DOHH2 (cell line): ENCODE measurements around the gene TPM1.

ENCODE experiments used
- H3F3A ChIP-seq: fragments of 200-600 bp; sonication (generic), shearing (Covaris generic); 2 replicates; pipeline ENCODE4 v1.6.0; 2016; ENCODE audit warnings: antibody characterized with exemption, mild to moderate bottlenecking; ENCODE audit not compliant: control insufficient read depth, insufficient read depth
- H3K27ac ChIP-seq: fragments of 200-600 bp; sonication (generic); 2 replicates; pipeline ENCODE4 v1.5.1; 2014; ENCODE audit warnings: low read depth, mild to moderate bottlenecking, low read length, moderate library complexity
- H3K27me3 ChIP-seq: fragments of 200-600 bp; sonication (generic); 2 replicates; pipeline ENCODE4 v1.6.1; 2014; ENCODE audit warnings: mild to moderate bottlenecking, low read length, mixed read lengths; ENCODE audit not compliant: control insufficient read depth
- H3K36me3 ChIP-seq: fragments of 200-600 bp; sonication (generic); 2 replicates; pipeline ENCODE4 v1.6.1; 2014; ENCODE audit warnings: mild to moderate bottlenecking, low read length, moderate library complexity, mixed read lengths; ENCODE audit not compliant: control insufficient read depth
- H3K4me1 ChIP-seq: fragments of 200-600 bp; sonication (generic); 2 replicates; pipeline ENCODE4 v1.6.1; 2014; ENCODE audit warnings: mild to moderate bottlenecking, low read length, mixed read lengths; ENCODE audit not compliant: control insufficient read depth
- H3K4me2 ChIP-seq: fragments of 200-600 bp; sonication (generic); 2 replicates; pipeline ENCODE4 v1.6.0; 2014; ENCODE audit warnings: mild to moderate bottlenecking, low read length, moderate library complexity
- H3K4me3 ChIP-seq: fragments of 200-600 bp; sonication (generic); 2 replicates; pipeline ENCODE4 v1.5.1; 2014; ENCODE audit warnings: mild to moderate bottlenecking, low read length, mixed read lengths
- H3K79me2 ChIP-seq: fragments of 200-600 bp; sonication (generic); 2 replicates; pipeline ENCODE4 v1.6.1; 2014; ENCODE audit warnings: mild to moderate bottlenecking, low read length, mixed read lengths; ENCODE audit not compliant: control insufficient read depth
- H3K9me2 ChIP-seq: fragments of 200-600 bp; sonication (generic); replicated peaks from 2 replicates; pipeline ENCODE4 v1.6.1; 2014; ENCODE audit warnings: mild to moderate bottlenecking, low read length, mixed read lengths; ENCODE audit not compliant: control insufficient read depth
- H3K9me3 ChIP-seq: fragments of 200-600 bp; sonication (generic); 2 replicates; pipeline ENCODE4 v1.6.1; 2014; ENCODE audit warnings: antibody characterized with exemption, low read length, mixed read lengths; ENCODE audit not compliant: control insufficient read depth, insufficient read depth
- H4K20me1 ChIP-seq: fragments of 200-600 bp; sonication (generic); 2 replicates; pipeline ENCODE4 v1.6.0; 2014; ENCODE audit warnings: low read depth, mild to moderate bottlenecking, antibody characterized with exemption, low read length, moderate library complexity; ENCODE audit not compliant: control insufficient read depth, insufficient read depth
- EZH2phosphoT487 ChIP-seq: fragments of 200-600 bp; sonication (generic); IDR thresholded peaks from 2 replicates; pipeline ENCODE4 v1.6.1; 2017; ENCODE audit warnings: borderline replicate concordance, mild to moderate bottlenecking, antibody characterized with exemption, low read length, moderate library complexity, mixed read lengths
- TF ChIP-seq, protein P1 (sequence below): fragments of 200-600 bp; sonication (generic); IDR thresholded peaks from one replicate; pipeline ENCODE4 v1.5.1; 2014; ENCODE audit warnings: antibody characterized with exemption, mild to moderate bottlenecking, low read depth, low read length; ENCODE audit not compliant: poor library complexity, severe bottlenecking

Gene TPM1

DNA sequence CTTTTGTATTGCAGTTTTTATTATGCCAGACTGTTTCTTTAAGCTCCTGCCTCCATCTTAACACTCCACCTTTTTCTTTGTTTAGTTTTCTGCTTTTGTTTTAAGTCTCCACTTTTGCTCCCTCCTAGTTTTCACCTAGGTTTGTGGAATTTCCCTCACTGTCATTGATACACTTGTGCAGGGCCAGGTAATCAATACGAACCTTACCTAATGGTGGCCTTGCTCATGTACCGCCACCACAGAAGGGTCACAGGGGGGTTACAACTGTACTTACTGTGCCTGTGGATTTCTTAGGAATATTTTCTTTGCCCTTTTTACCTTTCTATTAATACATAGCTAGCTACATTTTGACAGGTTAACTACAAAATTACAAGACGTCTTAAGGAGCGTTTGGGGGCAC lies 43.4 kb upstream of the TPM1 start:
- Histone ChIP-seq H3K4me3 (no peak overlapping the region), H3K79me2 (no peaks in the 10 kb centered on the region), H3K27ac (no peak overlapping the region), H3F3A (no peaks in the 10 kb centered on the region), H3K4me1 (no peaks in the 10 kb centered on the region), H3K9me3 (no peaks in the 10 kb centered on the region), H3K27me3 (peaks cover 8% of the 10 kb centered on the region), H3K4me2 (no peak overlapping the region), H3K36me3 (no peaks in the 10 kb centered on the region), H3K9me2 (no peaks in the 10 kb centered on the region), H4K20me1 (no peaks in the 10 kb centered on the region)
- TF ChIP-seq, protein P1, sequence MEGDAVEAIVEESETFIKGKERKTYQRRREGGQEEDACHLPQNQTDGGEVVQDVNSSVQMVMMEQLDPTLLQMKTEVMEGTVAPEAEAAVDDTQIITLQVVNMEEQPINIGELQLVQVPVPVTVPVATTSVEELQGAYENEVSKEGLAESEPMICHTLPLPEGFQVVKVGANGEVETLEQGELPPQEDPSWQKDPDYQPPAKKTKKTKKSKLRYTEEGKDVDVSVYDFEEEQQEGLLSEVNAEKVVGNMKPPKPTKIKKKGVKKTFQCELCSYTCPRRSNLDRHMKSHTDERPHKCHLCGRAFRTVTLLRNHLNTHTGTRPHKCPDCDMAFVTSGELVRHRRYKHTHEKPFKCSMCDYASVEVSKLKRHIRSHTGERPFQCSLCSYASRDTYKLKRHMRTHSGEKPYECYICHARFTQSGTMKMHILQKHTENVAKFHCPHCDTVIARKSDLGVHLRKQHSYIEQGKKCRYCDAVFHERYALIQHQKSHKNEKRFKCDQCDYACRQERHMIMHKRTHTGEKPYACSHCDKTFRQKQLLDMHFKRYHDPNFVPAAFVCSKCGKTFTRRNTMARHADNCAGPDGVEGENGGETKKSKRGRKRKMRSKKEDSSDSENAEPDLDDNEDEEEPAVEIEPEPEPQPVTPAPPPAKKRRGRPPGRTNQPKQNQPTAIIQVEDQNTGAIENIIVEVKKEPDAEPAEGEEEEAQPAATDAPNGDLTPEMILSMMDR, result no peak
- no peak for TF ChIP-seq EZH2phosphoT487

DNA sequence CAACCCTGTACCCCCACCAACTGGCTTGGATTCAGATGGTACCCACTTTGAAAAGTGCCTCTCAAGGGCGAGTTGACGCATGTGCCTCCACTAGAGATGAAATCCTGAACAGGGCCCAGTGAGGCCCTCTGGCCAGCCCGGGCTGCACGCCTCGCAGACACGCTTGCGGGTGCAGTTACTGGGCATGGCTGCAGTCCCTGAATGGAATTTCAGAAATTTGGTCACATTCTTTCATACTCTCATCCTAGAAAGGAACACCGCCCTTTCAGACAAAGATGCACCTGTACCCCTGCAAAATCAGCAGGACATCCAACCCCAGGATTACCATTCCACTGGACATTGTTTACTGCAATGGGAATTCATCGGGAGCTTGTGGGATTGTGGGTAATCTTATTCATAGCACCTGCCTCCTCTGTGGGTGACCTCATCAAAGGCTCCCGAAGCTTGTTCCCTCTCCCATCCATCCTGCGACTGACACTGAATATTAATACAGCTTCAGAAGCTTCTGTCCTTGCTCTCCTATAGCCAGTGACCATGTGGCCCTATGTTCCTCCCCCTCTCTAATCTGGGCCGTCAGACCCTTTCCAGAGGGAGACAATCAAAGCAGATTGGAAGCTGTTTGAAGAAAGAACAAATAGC lies 42.5 kb upstream of the TPM1 start:
- H3K4me2 ChIP-seq, result no peak overlapping the region
- no peaks in the 10 kb centered on the region for H3K9me2 ChIP-seq
- no peaks in the 10 kb centered on the region for H3K36me3 ChIP-seq
- no peak overlapping the region for H3K4me3 ChIP-seq
- H3K27me3 ChIP-seq, result peaks cover 8% of the 10 kb centered on the region
- TF ChIP-seq, protein P1, result no peak
- TF ChIP-seq EZH2phosphoT487, result no peak
- no peaks in the 10 kb centered on the region for H3K4me1 ChIP-seq
- no peaks in the 10 kb centered on the region for H3F3A ChIP-seq
- H3K27ac ChIP-seq, result no peak overlapping the region
- no peaks in the 10 kb centered on the region for H3K79me2 ChIP-seq
- H3K9me3 ChIP-seq, result no peaks in the 10 kb centered on the region
- no peaks in the 10 kb centered on the region for H4K20me1 ChIP-seq

DNA sequence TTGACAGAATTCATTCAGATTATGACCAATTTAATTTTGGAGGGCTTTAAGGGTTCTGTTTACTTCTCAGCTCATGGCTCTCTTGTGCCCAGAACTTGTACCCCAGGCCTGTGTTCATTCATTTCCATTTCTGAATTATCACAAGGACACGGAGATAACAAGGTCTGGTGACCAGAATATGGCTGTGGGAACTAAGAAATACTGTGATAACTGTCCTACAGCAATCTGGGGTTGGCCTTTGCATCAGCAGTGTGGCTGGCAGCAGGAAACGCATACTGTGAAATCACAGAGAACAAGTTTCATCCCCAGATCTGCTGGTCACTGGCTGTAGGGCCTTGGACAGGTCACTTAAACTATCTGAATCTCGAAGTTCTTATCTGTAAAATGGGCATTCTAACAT lies 41.8 kb upstream of the TPM1 start:
- Histone ChIP-seq H3K9me2 (no peaks in the 10 kb centered on the region), H3K4me2 (no peak overlapping the region), H3K4me3 (no peak overlapping the region), H3K27ac (no peak overlapping the region), H3K9me3 (no peaks in the 10 kb centered on the region), H4K20me1 (no peaks in the 10 kb centered on the region), H3F3A (no peaks in the 10 kb centered on the region), H3K27me3 (peaks cover 8% of the 10 kb centered on the region), H3K79me2 (no peaks in the 10 kb centered on the region), H3K36me3 (no peaks in the 10 kb centered on the region), H3K4me1 (no peaks in the 10 kb centered on the region)
- no peak for TF ChIP-seq EZH2phosphoT487
- TF ChIP-seq, protein P1, result no peak

DNA sequence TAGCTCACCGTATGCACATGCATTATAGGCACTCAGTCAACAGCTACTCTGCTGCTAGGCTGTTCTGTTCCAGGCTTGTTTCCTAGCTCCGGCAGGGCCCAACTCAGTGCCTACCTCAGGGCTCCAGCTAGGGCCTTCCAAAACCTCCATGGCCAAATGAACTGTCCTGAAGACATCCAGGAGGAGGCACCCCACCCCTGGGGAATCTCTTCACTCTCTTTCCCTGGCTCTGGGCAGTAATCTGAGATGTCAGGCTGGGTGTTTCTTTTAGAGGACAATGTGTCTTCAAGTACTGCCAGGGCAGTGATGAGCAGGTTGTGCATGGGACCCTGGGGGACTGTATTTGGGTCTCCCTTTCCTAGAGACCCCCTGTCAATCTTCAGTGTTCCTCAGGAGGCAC lies 38.3 kb upstream of the TPM1 start:
- no peaks in the 10 kb centered on the region for H3K9me3 ChIP-seq
- H3K4me1 ChIP-seq, result no peaks in the 10 kb centered on the region
- H4K20me1 ChIP-seq, result no peaks in the 10 kb centered on the region
- TF ChIP-seq EZH2phosphoT487, result no peak
- TF ChIP-seq, protein P1, result no peak
- no peaks in the 10 kb centered on the region for H3K9me2 ChIP-seq
- H3K36me3 ChIP-seq, result no peaks in the 10 kb centered on the region
- H3F3A ChIP-seq, result no peaks in the 10 kb centered on the region
- H3K79me2 ChIP-seq, result no peaks in the 10 kb centered on the region
- peaks cover 8% of the 10 kb centered on the region for H3K27me3 ChIP-seq
- no peak overlapping the region for H3K27ac ChIP-seq
- no peak overlapping the region for H3K4me2 ChIP-seq
- no peak overlapping the region for H3K4me3 ChIP-seq
